IMR-90 (cell line): ENCODE data around the gene SLC6A11. TPM values are rescaled to one million over a fixed set of nuclear protein-coding genes. Genes with fewer than 3 reads are reported as not detected.

Source experiments
- ATAC-seq: fragments of 200-7000 bp; cut with Tn5 transposase; 2 replicates; pipeline ENCODE4 v1.9.1; 2020; ENCODE audit warnings: low read depth, mild to moderate bottlenecking, moderate library complexity
- BruUV-seq: library from RNA; stranded (reverse); fragments of 400-500 nt; replicated peaks from 2 replicates; lab custom pipeline; 2021; lab: Mats Ljungman, UMichigan
- CTCF ChIA-PET: fragments of 300-600 bp; formaldehyde crosslinking; extraction: SDS; loops from one replicate; lab custom pipeline; 2021; ENCODE audit warnings: antibody characterized with exemption; lab: Yijun Ruan, JAX
- POLR2A ChIA-PET: fragments of 300-600 bp; sonication (Branson Sonifier 250); formaldehyde crosslinking; loops from one replicate; lab custom pipeline; 2022; ENCODE audit warnings: antibody characterized with exemption; ENCODE audit not compliant: unreplicated experiment; lab: Charles Lee
- DNase-seq: peaks from one replicate; pipeline ENCODE4 v3.0.0; 2013
- H2AFZ ChIP-seq: replicated peaks from 2 replicates; pipeline ENCODE3; 2013; ENCODE audit warnings: low read length, mild to moderate bottlenecking; ENCODE audit not compliant: poor library complexity
- H2AK5ac ChIP-seq: 2 replicates; pipeline ENCODE4 v1.6.1; 2013; ENCODE audit warnings: low read depth, low read length, inconsistent platforms
- H2AK9ac ChIP-seq: replicated peaks from 2 replicates; pipeline ENCODE3; 2013; ENCODE audit warnings: mild to moderate bottlenecking, low read depth, low read length, moderate library complexity; ENCODE audit not compliant: poor library complexity
- H2BK120ac ChIP-seq: 2 replicates; pipeline ENCODE4 v1.6.1; 2013; ENCODE audit warnings: low read depth, low read length, inconsistent platforms
- H2BK15ac ChIP-seq: 3 replicates; pipeline ENCODE4 v1.6.1; 2013; ENCODE audit warnings: low read depth, low read length, inconsistent platforms
- H2BK20ac ChIP-seq: 2 replicates; pipeline ENCODE4 v1.6.1; 2013; ENCODE audit warnings: low read depth, mild to moderate bottlenecking, inconsistent platforms, low read length, moderate library complexity
- H2BK5ac ChIP-seq: 2 replicates; pipeline ENCODE4 v1.6.1; 2013; ENCODE audit warnings: mild to moderate bottlenecking, low read depth, low read length, inconsistent platforms; ENCODE audit not compliant: poor library complexity, severe bottlenecking
- H3K14ac ChIP-seq: replicated peaks from 2 replicates; pipeline ENCODE4 v1.6.1; 2013; ENCODE audit warnings: low read depth, low read length, inconsistent platforms
- H3K18ac ChIP-seq: 2 replicates; pipeline ENCODE4 v1.6.1; 2013; ENCODE audit warnings: low read depth, low read length, control low read depth
- H3K23ac ChIP-seq: 2 replicates; pipeline ENCODE4 v1.6.1; 2013; ENCODE audit warnings: low read depth, low read length, inconsistent platforms
- H3K27ac ChIP-seq: 2 replicates; pipeline ENCODE4 v1.5.1; 2013; ENCODE audit warnings: mild to moderate bottlenecking, control low read depth, low read length; ENCODE audit not compliant: insufficient read depth
- H3K27me3 ChIP-seq: 2 replicates; pipeline ENCODE4 v1.6.1; 2013; ENCODE audit warnings: low read length; ENCODE audit not compliant: control insufficient read depth, insufficient read depth
- H3K36me3 ChIP-seq: 2 replicates; pipeline ENCODE4 v1.6.1; 2013; ENCODE audit warnings: low read length, mixed read lengths; ENCODE audit not compliant: control insufficient read depth, insufficient read depth
- H3K4ac ChIP-seq: 2 replicates; pipeline ENCODE4 v1.6.1; 2013; ENCODE audit warnings: low read depth, low read length, inconsistent platforms
- H3K4me1 ChIP-seq: 2 replicates; pipeline ENCODE4 v1.6.1; 2013; ENCODE audit warnings: low read length, mixed read lengths; ENCODE audit not compliant: control insufficient read depth, insufficient read depth
- H3K4me2 ChIP-seq: 2 replicates; pipeline ENCODE4 v1.6.1; 2013; ENCODE audit warnings: low read depth, mild to moderate bottlenecking, control low read depth, low read length, moderate library complexity
- H3K4me3 ChIP-seq: 2 replicates; pipeline ENCODE4 v1.5.1; 2013; ENCODE audit warnings: low read depth, mild to moderate bottlenecking, control low read depth, low read length, moderate library complexity; ENCODE audit not compliant: insufficient read depth
- H3K56ac ChIP-seq: 2 replicates; pipeline ENCODE4 v1.6.1; 2013; ENCODE audit warnings: low read length, inconsistent platforms; ENCODE audit not compliant: insufficient read depth; ENCODE audit errors: extremely low read depth
- H3K79me1 ChIP-seq, 2 experiments: 2 replicates each; pipeline ENCODE4 v1.6.1; 2013; ENCODE audit warnings: low read length in 2 of 2, inconsistent platforms in 1 of 2, low read depth in 1 of 2
- H3K9ac ChIP-seq: 2 replicates; pipeline ENCODE4 v1.6.1; 2013; ENCODE audit warnings: low read depth, low read length, control low read depth
- H3K9me1 ChIP-seq: 2 replicates; pipeline ENCODE4 v1.6.1; 2013; ENCODE audit warnings: low read length, inconsistent platforms; ENCODE audit not compliant: insufficient read depth
- H3K9me3 ChIP-seq: 2 replicates; pipeline ENCODE4 v1.6.1; 2013; ENCODE audit warnings: low read length; ENCODE audit not compliant: control insufficient read depth, insufficient read depth
- H4K20me1 ChIP-seq: 2 replicates; pipeline ENCODE4 v1.6.1; 2013; ENCODE audit warnings: low read length, inconsistent platforms; ENCODE audit not compliant: insufficient read depth
- H4K5ac ChIP-seq: 2 replicates; pipeline ENCODE4 v1.6.1; 2013; ENCODE audit warnings: mild to moderate bottlenecking, low read depth, low read length, control low read depth
- H4K8ac ChIP-seq, 2 experiments: 2 replicates each; pipeline ENCODE4 v1.6.1; 2013; ENCODE audit warnings: low read depth in 2 of 2, low read length in 2 of 2, control low read depth in 1 of 2, inconsistent platforms in 1 of 2
- H4K91ac ChIP-seq: 2 replicates; pipeline ENCODE4 v1.6.1; 2013; ENCODE audit warnings: low read depth, low read length, inconsistent platforms; ENCODE audit not compliant: insufficient read depth
- RFX5 ChIP-seq: IDR thresholded peaks from 2 replicates; pipeline ENCODE4 v1.8.0; 2012; ENCODE audit warnings: low read depth, mild to moderate bottlenecking, low read length, moderate library complexity
- WGBS, 2 experiments: methylation state at CpG; one replicate each; pipeline versions ENCODE4 v1.1.5 to v1.1.7; 2013; ENCODE audit warnings: missing lambda C conversion rate in 2 of 2; ENCODE audit not compliant: insufficient read length in 1 of 2; ENCODE audit errors: extremely low coverage in 2 of 2; 5-methylcytosine and 5-hydroxymethylcytosine counted together
- dilution Hi-C: fragments of 300-500 bp; cut with HindIII; formaldehyde crosslinking; loops from one replicate; pipeline ENCODE4 v1.14.3; 2018; ENCODE audit warnings: low sequenced_read_pairs; ENCODE audit not compliant: unreplicated experiment
- in situ Hi-C: fragments of 300-500 bp; cut with MboI; formaldehyde crosslinking; loops from 3 replicates; pipeline ENCODE4 v1.14.3; 2019; ENCODE audit warnings: low sequenced_read_pairs, inconsistent platforms, mixed read lengths
- intact Hi-C: fragments of 100-400 bp; cut with micrococcal nuclease; formaldehyde crosslinking; loops from 2 replicates; pipeline ENCODE4 v1.10.0; 2022
- polyA plus RNA-seq, 3 experiments: library from polyadenylated mRNA; depleted of rRNA; stranded (reverse); fragments of >200 nt; gene quantifications; 2 replicates each; pipeline ENCODE4 v1.2.3, GENCODE V29; 2012; ENCODE audit warnings: low replicate concordance in 1 of 3
- total RNA-seq: library from RNA; depleted of rRNA; stranded (reverse); fragments of >200 nt; gene quantifications from 2 replicates; pipeline ENCODE4 v1.2.3, GENCODE V29; 2012
- TF ChIP-seq, protein P1 (sequence below): conservative IDR thresholded peaks from 2 replicates; pipeline ENCODE4 v1.5.1; 2012; ENCODE audit warnings: mild to moderate bottlenecking, low read depth, low read length, improper control_type of control experiment

Gene SLC6A11
- total and polyA plus RNA-seq, 2 of the 4 experiments (the other 2 are of a cell fraction) = not detected

DNA sequence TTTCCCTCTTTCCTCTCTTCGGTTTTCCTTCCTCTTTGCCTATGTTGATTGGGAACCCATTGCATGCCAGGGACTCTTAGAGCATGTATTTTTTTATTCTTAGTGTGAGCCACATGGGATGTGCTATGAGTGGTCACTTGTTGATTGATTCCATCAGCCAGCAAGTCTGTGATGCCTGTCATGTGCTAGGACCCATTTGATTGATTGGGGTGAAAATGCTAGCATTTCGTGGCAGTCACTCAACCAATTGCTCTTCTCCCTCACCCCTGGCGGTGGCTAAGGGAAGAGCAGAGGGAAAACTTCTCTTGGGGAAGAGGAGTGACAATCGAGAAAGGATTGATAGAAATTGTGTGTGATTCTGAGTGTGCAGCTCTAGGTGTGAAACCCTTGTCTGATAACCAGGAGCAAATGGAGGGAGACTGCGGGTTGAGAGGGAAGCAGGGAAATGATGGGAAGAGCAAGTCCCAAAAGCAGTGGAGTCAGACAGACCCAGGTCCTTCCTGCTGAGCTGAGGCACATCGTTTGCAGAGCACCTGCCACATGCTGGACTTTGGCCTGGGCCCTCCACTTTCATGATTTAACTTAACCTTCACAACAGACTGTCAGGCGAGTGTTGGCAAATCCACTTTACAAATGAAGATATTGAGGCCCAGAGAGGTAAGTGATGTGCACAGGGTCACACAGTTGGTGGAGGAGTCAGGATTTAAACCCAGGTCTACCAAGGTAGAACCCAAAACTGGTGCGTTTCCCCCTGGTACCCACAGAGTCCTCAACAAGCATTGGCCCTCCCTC, 40.0 kb downstream of the SLC6A11 start:
- no TSS peak for BruUV-seq
- no peak overlapping the region for H3K4me3 ChIP-seq
- H3K4me1 ChIP-seq = no peaks in the 10 kb centered on the region
- H3K4ac ChIP-seq = no peak overlapping the region
- no peak overlapping the region for H2BK15ac ChIP-seq
- no peak overlapping the region for H2AFZ ChIP-seq
- H3K23ac ChIP-seq = no peak overlapping the region
- no peak overlapping the region for H3K14ac ChIP-seq
- no peaks in the 10 kb centered on the region for H3K79me1 ChIP-seq
- H2BK20ac ChIP-seq = no peak overlapping the region
- no peak overlapping the region for H3K56ac ChIP-seq
- H2BK120ac ChIP-seq = no peak overlapping the region
- no peak overlapping the region for H2BK5ac ChIP-seq
- no peaks in the 10 kb centered on the region; the same call in 1 of the 2 replicates for H3K9me1 ChIP-seq
- ATAC-seq (no peak), DNase-seq (no peak)
- H4K5ac ChIP-seq = no peak overlapping the region
- H4K91ac ChIP-seq = no peak overlapping the region
- ChIA-PET CTCF (no interaction called here), POLR2A (no interaction called here)
- in situ Hi-C loops = no loop called here
- no peak for TF ChIP-seq RFX5
- TF ChIP-seq, protein P1, sequence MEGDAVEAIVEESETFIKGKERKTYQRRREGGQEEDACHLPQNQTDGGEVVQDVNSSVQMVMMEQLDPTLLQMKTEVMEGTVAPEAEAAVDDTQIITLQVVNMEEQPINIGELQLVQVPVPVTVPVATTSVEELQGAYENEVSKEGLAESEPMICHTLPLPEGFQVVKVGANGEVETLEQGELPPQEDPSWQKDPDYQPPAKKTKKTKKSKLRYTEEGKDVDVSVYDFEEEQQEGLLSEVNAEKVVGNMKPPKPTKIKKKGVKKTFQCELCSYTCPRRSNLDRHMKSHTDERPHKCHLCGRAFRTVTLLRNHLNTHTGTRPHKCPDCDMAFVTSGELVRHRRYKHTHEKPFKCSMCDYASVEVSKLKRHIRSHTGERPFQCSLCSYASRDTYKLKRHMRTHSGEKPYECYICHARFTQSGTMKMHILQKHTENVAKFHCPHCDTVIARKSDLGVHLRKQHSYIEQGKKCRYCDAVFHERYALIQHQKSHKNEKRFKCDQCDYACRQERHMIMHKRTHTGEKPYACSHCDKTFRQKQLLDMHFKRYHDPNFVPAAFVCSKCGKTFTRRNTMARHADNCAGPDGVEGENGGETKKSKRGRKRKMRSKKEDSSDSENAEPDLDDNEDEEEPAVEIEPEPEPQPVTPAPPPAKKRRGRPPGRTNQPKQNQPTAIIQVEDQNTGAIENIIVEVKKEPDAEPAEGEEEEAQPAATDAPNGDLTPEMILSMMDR = 0 out of 2 replicates have a peak, but pooled peaks have one; percentile 10
- H3K4me2 ChIP-seq = no peak overlapping the region
- no peak overlapping the region for H2AK5ac ChIP-seq
- WGBS, 2 experiments = no CpG with 5 or more reads among the region's 8 CpGs
- no peaks in the 10 kb centered on the region for H3K9me3 ChIP-seq
- H3K36me3 ChIP-seq = no peaks in the 10 kb centered on the region
- no peak overlapping the region for H4K8ac ChIP-seq
- no peaks in the 10 kb centered on the region for H4K20me1 ChIP-seq
- H3K27me3 ChIP-seq = no peaks in the 10 kb centered on the region; the same call in 1 of the 2 replicates
- H3K9ac ChIP-seq = no peak overlapping the region
- intact Hi-C loops = no loop called here
- no peak overlapping the region for H3K18ac ChIP-seq
- no peak overlapping the region for H3K27ac ChIP-seq
- H2AK9ac ChIP-seq = no peak overlapping the region
- dilution Hi-C loops = no loop called here
